Nephron progenitor cell (in vitro differentiated cells): ENCODE results near the gene COG7.

Experiments
- DNase-seq: peaks from one replicate; pipeline ENCODE4 v3.0.0; 2021
- H3K27ac Mint-ChIP-seq: 2 replicates; pipeline ENCODE4 v1.8.0; 2021; ENCODE audit warnings: mild to moderate bottlenecking, moderate library complexity, mixed read lengths
- H3K27me3 Mint-ChIP-seq: 2 replicates; pipeline ENCODE4 v1.8.0; 2021; ENCODE audit warnings: mild to moderate bottlenecking, low read depth, mixed read lengths; ENCODE audit not compliant: poor library complexity
- H3K36me3 Mint-ChIP-seq: 2 replicates; pipeline ENCODE4 v1.8.0; 2021; ENCODE audit warnings: low read depth, mixed read lengths
- H3K4me1 Mint-ChIP-seq: 2 replicates; pipeline ENCODE4 v1.8.0; 2021; ENCODE audit warnings: mixed read lengths
- H3K4me3 Mint-ChIP-seq: 2 replicates; pipeline ENCODE4 v1.8.0; 2021; ENCODE audit warnings: mild to moderate bottlenecking, moderate library complexity, mixed read lengths
- H3K9me3 Mint-ChIP-seq: 2 replicates; pipeline ENCODE4 v1.8.0; 2021; ENCODE audit warnings: mild to moderate bottlenecking, moderate library complexity, mixed read lengths
- TF ChIP-seq, protein P1 (sequence below): fragments of 200-600 bp; sonication (generic); IDR thresholded peaks from 2 replicates; pipeline ENCODE4 v1.5.0; 2021; ENCODE audit warnings: antibody characterized with exemption

Gene COG7

DNA sequence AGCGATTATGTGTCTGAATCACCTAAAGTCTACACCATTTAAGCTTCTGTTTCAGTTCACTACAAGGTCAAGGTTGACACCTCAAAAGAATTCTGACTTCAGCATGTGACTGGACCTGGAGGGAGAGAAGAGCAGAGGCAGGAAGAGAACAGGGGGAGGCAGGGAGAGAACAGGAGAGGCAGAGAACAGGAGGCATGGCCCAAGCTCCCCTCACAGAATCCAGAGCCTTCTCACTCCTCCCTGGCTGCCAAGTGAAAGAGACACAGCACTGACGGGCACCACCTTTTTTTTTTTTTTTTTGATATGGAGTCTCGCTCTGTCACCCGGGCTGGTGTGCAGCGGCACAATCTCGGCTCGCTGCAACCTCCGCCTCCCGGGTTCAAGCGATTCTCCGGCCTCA lies 45.9 kb upstream of the COG7 start:
- Mint-ChIP-seq H3K9me3 (no peaks in the 10 kb centered on the region), H3K27ac (no peak overlapping the region), H3K36me3 (peaks cover 16% of the 10 kb centered on the region), H3K4me1 (peaks cover 14% of the 10 kb centered on the region), H3K27me3 (no peaks in the 10 kb centered on the region), H3K4me3 (no peak overlapping the region)
- TF ChIP-seq, protein P1, sequence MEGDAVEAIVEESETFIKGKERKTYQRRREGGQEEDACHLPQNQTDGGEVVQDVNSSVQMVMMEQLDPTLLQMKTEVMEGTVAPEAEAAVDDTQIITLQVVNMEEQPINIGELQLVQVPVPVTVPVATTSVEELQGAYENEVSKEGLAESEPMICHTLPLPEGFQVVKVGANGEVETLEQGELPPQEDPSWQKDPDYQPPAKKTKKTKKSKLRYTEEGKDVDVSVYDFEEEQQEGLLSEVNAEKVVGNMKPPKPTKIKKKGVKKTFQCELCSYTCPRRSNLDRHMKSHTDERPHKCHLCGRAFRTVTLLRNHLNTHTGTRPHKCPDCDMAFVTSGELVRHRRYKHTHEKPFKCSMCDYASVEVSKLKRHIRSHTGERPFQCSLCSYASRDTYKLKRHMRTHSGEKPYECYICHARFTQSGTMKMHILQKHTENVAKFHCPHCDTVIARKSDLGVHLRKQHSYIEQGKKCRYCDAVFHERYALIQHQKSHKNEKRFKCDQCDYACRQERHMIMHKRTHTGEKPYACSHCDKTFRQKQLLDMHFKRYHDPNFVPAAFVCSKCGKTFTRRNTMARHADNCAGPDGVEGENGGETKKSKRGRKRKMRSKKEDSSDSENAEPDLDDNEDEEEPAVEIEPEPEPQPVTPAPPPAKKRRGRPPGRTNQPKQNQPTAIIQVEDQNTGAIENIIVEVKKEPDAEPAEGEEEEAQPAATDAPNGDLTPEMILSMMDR: no peak
- no peak for DNase-seq

DNA sequence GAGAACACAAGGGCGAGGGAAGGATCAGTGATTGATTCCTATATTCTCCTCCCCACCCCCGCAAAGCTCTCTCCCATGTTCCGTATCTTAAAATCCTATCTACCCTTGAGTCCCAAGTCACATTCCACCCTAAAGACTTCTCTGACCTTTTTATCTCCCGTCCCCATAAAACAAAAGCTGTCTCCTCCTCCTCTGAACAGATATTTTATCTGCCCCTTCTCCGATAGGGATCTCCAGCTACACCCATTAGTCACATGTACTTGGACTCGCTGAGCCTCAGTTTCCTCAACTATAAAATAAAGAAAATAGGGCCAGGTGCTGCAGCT lies 44.5 kb upstream of the COG7 start:
- no peaks in the 10 kb centered on the region for H3K27me3 Mint-ChIP-seq
- H3K4me1 Mint-ChIP-seq: peaks cover 14% of the 10 kb centered on the region
- peaks cover 22% of the 10 kb centered on the region for H3K36me3 Mint-ChIP-seq
- H3K9me3 Mint-ChIP-seq: no peaks in the 10 kb centered on the region
- TF ChIP-seq, protein P1: no peak
- DNase-seq: no peak
- H3K27ac Mint-ChIP-seq: peak overlapping the region; percentile 77
- no peak overlapping the region for H3K4me3 Mint-ChIP-seq

DNA sequence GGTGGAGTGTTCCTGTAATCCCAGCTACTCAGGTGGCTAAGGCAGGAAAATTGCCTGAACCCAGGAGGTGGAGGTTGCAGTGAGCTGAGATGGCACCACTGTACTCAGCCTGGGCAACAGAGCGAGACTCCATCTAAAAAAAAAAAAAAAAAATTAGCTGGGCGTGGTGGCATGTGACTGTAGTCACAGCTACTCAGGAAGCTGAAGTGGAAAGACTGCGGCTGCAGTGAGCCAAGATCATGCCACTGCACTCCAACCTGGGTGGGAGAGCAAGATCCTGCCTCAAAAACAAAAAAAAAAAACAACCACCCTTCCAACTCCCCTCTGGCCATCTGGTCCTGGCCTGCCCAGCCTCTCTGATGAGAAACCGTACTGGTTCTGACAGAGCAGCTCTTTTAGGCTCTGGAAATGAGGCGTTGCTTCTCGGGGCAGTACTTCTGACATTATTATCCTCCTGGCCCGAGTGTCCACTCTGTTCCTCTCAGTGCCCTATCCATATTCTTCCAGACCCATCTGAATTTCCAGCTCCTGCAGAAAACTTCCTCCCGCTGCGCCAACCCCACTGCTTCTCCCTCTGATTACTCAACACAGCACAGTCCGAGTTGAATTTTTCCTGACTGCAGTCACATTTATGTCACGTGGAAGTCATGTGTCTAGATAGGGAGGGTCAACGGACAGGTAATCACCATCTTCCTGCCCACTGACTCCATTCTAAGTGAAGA lies 44.0 kb upstream of the COG7 start:
- H3K4me3 Mint-ChIP-seq: no peak overlapping the region

GRCh38 chr16:23495671-23496070 lies 42.7 kb upstream of the COG7 start:
- H3K9me3 Mint-ChIP-seq: no peaks in the 10 kb centered on the region

More for the DNA sequence above, 44.0 kb upstream of the COG7 start:
- peaks cover 14% of the 10 kb centered on the region for H3K4me1 Mint-ChIP-seq
- H3K27me3 Mint-ChIP-seq: no peaks in the 10 kb centered on the region
- peak overlapping the region; percentile 77 for H3K27ac Mint-ChIP-seq
- H3K9me3 Mint-ChIP-seq: no peaks in the 10 kb centered on the region
- TF ChIP-seq, protein P1: no peak
- no peak for DNase-seq
- H3K36me3 Mint-ChIP-seq: peaks cover 26% of the 10 kb centered on the region

DNA sequence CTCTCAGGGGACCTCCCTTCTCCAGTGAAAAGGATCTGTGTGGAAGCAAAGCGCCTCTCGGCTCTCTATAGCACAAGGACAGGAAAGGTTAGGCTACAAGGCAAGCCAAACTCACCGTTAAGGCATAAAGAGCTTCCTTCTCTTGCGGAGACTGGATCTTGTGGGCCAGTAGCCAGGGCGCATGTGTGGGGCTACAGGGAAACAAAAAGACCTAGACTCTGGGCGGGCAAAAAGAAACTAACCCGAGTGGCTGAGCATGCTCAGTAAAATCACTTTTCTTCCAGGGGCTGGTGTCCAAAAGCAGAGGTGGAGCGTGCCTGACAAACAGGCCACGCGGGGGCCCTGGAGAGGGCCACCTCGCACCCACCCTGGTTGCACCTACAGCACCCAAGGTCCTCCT lies 41.2 kb upstream of the COG7 start:
- TF ChIP-seq, protein P1: no peak
- Mint-ChIP-seq H3K27ac (no peak overlapping the region), H3K36me3 (peaks cover 49% of the 10 kb centered on the region), H3K4me1 (peaks cover 14% of the 10 kb centered on the region), H3K27me3 (no peaks in the 10 kb centered on the region), H3K9me3 (no peaks in the 10 kb centered on the region), H3K4me3 (no peak overlapping the region)
- no peak for DNase-seq

More at GRCh38 chr16:23495671-23496070, 42.7 kb upstream of the COG7 start:
- H3K4me3 Mint-ChIP-seq: no peak overlapping the region
- H3K36me3 Mint-ChIP-seq: peaks cover 37% of the 10 kb centered on the region
- peaks cover 14% of the 10 kb centered on the region for H3K4me1 Mint-ChIP-seq
- no peak overlapping the region for H3K27ac Mint-ChIP-seq
- no peak for DNase-seq
- TF ChIP-seq, protein P1: no peak
- H3K27me3 Mint-ChIP-seq: no peaks in the 10 kb centered on the region
